Adrenal gland (tissue), 5 donors: ENCODE data around the gene HIPK1.

Experiments
- POLR2A ChIP-seq, 2 donors: fragments of 450-650 bp; IDR thresholded peaks; one replicate each; pipeline ENCODE4 v1.6.1; 2017; ENCODE audit warnings: antibody characterized with exemption in 2 of 2, mild to moderate bottlenecking in 2 of 2, moderate library complexity in 1 of 2
- TF ChIP-seq, protein P1 (sequence below), 6 experiments: fragments of 450-650 bp in 4 of 6; fragments of 200-600 bp in 2 of 6; sonication (generic) in 1 of 6; IDR thresholded peaks; 1 replicate in 5 of 6; 2 replicates in 1 of 6; pipeline versions ENCODE4 v1.5.1 to v1.8.0; 2016 to 2021; ENCODE audit warnings: antibody characterized with exemption in 6 of 6, mild to moderate bottlenecking in 2 of 6, moderate library complexity in 1 of 6
- donor health status: DM: no; HTN: no; CAD: no.

GRCh38 chr1:114008480-114008941 lies 79.4 kb downstream of the HIPK1 start:
- TF ChIP-seq, protein P1, sequence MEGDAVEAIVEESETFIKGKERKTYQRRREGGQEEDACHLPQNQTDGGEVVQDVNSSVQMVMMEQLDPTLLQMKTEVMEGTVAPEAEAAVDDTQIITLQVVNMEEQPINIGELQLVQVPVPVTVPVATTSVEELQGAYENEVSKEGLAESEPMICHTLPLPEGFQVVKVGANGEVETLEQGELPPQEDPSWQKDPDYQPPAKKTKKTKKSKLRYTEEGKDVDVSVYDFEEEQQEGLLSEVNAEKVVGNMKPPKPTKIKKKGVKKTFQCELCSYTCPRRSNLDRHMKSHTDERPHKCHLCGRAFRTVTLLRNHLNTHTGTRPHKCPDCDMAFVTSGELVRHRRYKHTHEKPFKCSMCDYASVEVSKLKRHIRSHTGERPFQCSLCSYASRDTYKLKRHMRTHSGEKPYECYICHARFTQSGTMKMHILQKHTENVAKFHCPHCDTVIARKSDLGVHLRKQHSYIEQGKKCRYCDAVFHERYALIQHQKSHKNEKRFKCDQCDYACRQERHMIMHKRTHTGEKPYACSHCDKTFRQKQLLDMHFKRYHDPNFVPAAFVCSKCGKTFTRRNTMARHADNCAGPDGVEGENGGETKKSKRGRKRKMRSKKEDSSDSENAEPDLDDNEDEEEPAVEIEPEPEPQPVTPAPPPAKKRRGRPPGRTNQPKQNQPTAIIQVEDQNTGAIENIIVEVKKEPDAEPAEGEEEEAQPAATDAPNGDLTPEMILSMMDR (IDR thresholded peaks at IDR 0.05): no peak
- no peak for TF ChIP-seq POLR2A (IDR thresholded peaks at IDR 0.05)
